GM18505 (cell line): ENCODE measurements around the gene CAMK2N1.
"Not testable (repeated sequence)": the region's sequence is repeated elsewhere in the genome, so short reads cannot be mapped to it uniquely, and the experiment has no call there.

Experiments
- ATAC-seq: cut with Tn5 transposase; IDR thresholded peaks from one replicate; pipeline ENCODE4 v1.9.1; 2021; ENCODE audit not compliant: unreplicated experiment
- POLR2A ChIP-seq: IDR thresholded peaks from 4 replicates; pipeline ENCODE4 v1.6.1; 2011; ENCODE audit warnings: borderline replicate concordance; ENCODE audit not compliant: insufficient read depth, insufficient read length; ENCODE audit errors: extremely low read depth

Gene CAMK2N1

DNA sequence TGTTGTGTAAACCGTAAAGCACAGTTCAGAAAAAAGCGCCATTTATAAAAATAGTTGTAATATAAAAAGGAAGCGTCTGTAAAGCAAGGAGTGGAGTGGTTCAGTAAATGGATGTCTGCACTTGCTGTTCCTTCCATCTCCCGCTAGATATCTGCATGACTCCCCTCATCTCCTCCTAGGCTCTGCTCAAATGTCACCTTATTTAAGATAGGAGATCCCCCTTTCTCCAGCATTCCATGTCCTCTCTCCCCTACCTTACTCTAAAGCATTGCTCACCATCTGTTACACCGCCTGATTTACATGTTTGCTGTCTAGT is 21.2 kb upstream of the CAMK2N1 start:
- no peak for TF ChIP-seq POLR2A
- ATAC-seq: no peak

- TF ChIP-seq POLR2A: no peak
- ATAC-seq: no peak
These were observed 19.5 kb upstream of the CAMK2N1 start for GRCh38 chr1:20505488-20505887.

GRCh38 chr1:20500716-20501115 is 14.7 kb upstream of the CAMK2N1 start:
- ATAC-seq: no peak

GRCh38 chr1:20499718-20500117 is 13.7 kb upstream of the CAMK2N1 start:
- no peak for TF ChIP-seq POLR2A
- no peak for ATAC-seq

More at GRCh38 chr1:20500716-20501115, 14.7 kb upstream of the CAMK2N1 start:
- no peak for TF ChIP-seq POLR2A

- no peak for TF ChIP-seq POLR2A
- no peak for ATAC-seq
These were observed 13.1 kb upstream of the CAMK2N1 start for GRCh38 chr1:20499105-20499504.

DNA sequence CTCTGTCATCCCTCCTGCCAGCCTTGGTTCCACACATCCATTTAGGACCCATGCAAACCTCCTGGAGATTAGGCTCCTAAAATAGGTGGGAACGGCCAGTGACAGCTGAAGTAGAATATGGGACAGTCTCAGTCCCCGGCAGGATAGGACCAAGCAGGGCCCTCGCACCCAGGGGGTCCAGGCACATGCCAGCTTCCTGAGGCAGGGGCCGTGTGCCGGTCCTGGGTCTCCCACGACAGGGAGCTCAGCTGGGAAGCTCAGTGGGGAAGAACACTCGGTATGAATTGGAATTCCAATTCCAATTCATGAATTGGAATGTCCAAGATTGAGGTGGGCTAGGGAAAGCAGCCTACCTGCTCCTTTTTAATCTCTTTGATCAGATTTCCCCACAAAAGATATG is 12.1 kb upstream of the CAMK2N1 start:
- no peak for TF ChIP-seq POLR2A
- no peak for ATAC-seq

DNA sequence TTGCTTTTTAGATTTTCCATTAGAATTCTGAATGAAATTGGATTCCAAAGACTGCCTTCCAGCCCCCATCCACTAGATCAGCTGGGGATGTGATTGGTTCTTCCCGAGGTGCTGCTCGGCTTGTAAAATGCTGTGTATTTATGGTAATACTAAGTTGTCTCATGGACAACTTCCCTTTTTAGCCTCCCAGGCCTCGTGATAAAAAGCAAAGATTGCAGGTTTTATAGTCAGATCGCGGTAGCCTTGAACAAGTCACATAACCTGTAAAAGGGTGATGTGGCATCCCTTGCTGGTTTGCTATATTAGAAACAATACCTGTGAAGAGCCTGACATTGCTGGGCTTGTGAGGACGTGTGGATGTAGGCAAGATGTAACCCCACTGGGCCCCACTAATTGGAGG is 11.5 kb upstream of the CAMK2N1 start:
- TF ChIP-seq POLR2A: no peak
- ATAC-seq: no peak

DNA sequence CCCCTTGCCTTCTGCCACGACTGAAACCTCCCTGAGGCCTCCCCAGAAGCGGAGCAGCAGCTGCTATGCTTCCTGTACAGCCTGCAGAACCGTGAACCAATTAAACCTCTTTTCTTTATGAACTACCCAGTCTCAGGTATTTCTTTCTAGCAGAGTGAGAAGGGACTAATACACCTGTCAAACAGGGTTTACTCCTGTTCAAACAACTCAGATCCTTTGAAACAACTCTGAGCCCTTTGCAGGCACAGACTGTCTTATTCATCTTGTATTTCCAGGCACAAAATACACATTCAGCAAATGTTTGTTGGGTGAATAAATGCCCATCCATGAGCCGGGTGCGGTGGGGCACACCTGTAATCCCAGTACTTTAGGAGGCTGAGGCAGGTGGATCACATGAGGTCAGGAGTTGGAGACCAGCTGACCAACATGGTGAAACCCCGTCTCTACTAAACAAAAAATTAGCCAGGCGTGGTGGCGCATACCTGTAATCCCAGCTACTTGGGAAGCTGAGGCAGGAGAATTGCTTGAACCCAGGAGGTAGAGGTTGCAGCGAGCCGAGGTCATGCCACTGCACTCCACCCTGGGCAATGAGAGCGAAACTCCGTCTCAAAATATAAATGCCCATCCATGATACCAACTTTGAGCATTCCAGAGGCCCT is 10.8 kb upstream of the CAMK2N1 start:
- not testable (repeated sequence) for ATAC-seq

DNA sequence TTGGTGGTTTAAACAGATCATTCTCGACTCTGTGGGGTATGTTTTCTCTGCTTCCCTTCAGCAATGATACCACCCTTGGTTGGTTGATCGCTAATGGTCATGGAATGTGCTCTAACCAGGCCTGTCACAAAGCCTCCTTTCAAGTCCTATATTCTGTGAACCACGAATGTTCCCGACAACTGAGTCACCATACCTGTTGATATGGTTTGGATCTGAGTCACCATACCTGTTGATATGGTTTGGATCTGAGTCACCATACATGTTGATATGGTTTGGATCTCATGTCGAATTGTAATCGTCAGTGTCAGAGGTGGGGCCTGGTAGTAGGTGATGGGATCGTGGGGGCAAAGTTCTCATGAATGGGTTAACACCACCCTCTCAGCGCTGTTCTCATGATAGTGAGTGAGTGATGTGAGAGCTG is 10.2 kb upstream of the CAMK2N1 start:
- no peak for TF ChIP-seq POLR2A
- no peak for ATAC-seq

DNA sequence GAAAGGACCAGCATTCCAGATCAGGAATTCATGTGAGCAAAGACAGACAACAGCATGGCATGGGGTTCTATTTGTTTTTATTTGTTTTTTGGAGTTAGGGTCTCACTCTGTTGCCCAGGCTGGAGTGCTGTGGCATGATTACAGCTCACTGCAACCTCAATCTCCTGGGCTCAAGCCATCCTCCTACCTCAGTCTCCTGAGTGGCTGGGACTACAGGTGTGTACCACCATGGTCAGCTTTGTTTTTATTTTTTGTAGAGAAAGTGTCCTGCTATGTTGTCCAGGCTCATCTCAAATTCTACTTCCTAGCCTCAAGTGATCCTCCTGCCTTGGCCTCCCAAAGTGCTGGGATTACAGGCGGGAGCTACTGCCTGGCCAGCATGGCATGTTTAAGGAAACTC is 9.7 kb upstream of the CAMK2N1 start:
- ATAC-seq: no peak
- no peak for TF ChIP-seq POLR2A

DNA sequence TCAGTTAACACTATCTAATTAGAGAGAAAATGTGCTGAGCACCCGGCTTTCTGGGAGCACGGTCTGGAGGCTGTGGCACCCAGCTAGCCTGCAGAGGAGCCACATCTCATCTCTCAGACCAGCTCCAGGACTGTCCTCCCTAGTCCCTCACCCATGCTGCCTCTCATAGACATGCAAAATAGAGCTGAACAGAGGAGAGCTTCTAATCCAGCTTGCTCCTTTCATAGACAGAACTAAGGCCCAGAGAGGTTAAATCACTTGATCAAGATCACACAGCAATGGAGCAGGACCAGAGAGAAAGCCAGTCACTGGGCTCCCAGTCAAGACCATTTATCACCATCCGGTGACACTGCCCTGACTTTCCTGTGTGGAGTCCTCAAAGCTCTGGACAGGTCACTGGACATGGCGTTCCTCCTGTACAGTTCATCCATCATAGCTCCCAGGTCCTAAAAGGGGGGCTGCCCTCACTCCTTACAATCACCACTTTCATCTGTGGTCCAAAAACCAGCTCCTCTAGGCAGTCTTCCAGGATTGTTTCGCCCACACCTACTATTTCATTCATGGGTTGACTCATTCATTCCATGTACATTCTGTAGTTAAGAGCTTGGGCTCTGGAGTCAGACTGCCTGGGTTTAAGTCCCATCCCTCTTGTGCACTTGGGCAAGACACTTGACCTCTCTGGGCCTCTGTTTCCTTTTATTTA is 8.8 kb upstream of the CAMK2N1 start:
- TF ChIP-seq POLR2A: no peak
- no peak for ATAC-seq

DNA sequence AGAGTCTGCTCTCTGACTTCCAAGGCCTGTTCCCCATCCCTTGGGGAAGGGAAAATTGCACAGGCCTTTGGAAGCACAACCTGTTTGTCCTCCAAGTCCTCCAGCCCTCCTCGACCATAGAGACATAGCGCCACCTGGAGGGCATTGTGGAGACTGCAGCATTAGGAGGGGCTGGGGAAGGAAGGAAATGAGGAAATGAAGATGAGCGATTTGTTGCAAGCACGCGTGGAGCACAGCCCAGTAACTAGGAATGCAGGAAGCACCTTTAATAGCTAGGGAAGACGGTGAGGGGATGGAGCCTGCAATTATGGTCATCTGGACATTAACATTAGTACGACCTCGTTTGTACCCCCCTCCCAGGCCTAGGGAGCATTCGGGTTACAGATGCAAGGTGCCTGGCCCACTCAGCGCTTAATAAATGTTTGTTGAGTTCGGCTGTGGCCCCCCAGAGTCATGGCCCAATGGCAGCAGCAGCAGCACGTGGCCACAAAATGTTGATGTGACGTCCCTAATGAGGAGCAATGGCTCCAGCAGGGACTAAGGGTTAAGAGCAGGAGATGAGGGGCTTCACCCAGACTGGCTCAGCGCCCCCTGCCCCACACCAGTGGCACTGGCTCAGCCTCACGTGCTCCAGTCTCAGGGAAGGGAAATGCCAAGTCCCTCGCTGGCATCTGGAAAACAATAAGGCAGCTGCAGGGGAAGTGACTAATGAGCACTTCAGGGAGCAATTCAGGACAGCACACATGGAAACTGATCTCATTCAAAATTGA is 8.0 kb upstream of the CAMK2N1 start:
- TF ChIP-seq POLR2A: no peak
- no peak for ATAC-seq

- ATAC-seq: no peak
These were observed 7.3 kb upstream of the CAMK2N1 start for GRCh38 chr1:20493309-20493708.

GRCh38 chr1:20492751-20493150 is 6.7 kb upstream of the CAMK2N1 start:
- TF ChIP-seq POLR2A: no peak

More at GRCh38 chr1:20493309-20493708, 7.3 kb upstream of the CAMK2N1 start:
- no peak for TF ChIP-seq POLR2A

More at GRCh38 chr1:20492751-20493150, 6.7 kb upstream of the CAMK2N1 start:
- ATAC-seq: no peak
